NCI-H2227 (cell line): ENCODE data around the gene JAKMIP3.

ENCODE experiments used
- DNase-seq: peaks from one replicate; lab custom pipeline; 2025; ENCODE audit not compliant: unreplicated experiment; lab: John Stamatoyannopoulos, UW

JAKMIP3 gene

GRCh38 chr10:132097609-132098377 lies 32.0 kb downstream of the JAKMIP3 start:
- DNase-seq: no peak

GRCh38 chr10:132098539-132099388 lies 33.0 kb downstream of the JAKMIP3 start:
- DNase-seq: no peak

GRCh38 chr10:132099389-132100090 lies 33.8 kb downstream of the JAKMIP3 start:
- no peak for DNase-seq

- no peak for DNase-seq
Observed at GRCh38 chr10:132100091-132100481, 34.3 kb downstream of the JAKMIP3 start.

- no peak for DNase-seq
Observed at GRCh38 chr10:132100556-132101349, 35.0 kb downstream of the JAKMIP3 start.

- no peak for DNase-seq
Observed at GRCh38 chr10:132101529-132101928, 35.8 kb downstream of the JAKMIP3 start.

GRCh38 chr10:132102071-132102716 lies 36.4 kb downstream of the JAKMIP3 start:
- no peak for DNase-seq

- no peak for DNase-seq
Observed at GRCh38 chr10:132102717-132103110, 37.0 kb downstream of the JAKMIP3 start.

GRCh38 chr10:132103116-132103910 lies 37.6 kb downstream of the JAKMIP3 start:
- no peak for DNase-seq

GRCh38 chr10:132104062-132104461 lies 38.3 kb downstream of the JAKMIP3 start:
- DNase-seq: no peak

- DNase-seq: no peak
Observed at GRCh38 chr10:132104471-132105301, 38.9 kb downstream of the JAKMIP3 start.

GRCh38 chr10:132105302-132105995 lies 39.7 kb downstream of the JAKMIP3 start:
- DNase-seq: no peak

- no peak for DNase-seq
Observed at GRCh38 chr10:132106431-132106830, 40.7 kb downstream of the JAKMIP3 start.

- no peak for DNase-seq
Observed at GRCh38 chr10:132107186-132107948, 41.6 kb downstream of the JAKMIP3 start.

- no peak for DNase-seq
Observed at GRCh38 chr10:132107949-132108877, 42.5 kb downstream of the JAKMIP3 start.
